Activated CD4-positive, alpha-beta T cell treated with anti-CD3 and anti-CD28 coated beads, Interleukin-2, amount 50 U/mL, for 1 hour (primary cell): ENCODE results near the gene PTK7.

Source experiments
- DNase-seq: peaks from one replicate; pipeline ENCODE4 v3.0.0-alpha.2; 2020

PTK7 gene

DNA sequence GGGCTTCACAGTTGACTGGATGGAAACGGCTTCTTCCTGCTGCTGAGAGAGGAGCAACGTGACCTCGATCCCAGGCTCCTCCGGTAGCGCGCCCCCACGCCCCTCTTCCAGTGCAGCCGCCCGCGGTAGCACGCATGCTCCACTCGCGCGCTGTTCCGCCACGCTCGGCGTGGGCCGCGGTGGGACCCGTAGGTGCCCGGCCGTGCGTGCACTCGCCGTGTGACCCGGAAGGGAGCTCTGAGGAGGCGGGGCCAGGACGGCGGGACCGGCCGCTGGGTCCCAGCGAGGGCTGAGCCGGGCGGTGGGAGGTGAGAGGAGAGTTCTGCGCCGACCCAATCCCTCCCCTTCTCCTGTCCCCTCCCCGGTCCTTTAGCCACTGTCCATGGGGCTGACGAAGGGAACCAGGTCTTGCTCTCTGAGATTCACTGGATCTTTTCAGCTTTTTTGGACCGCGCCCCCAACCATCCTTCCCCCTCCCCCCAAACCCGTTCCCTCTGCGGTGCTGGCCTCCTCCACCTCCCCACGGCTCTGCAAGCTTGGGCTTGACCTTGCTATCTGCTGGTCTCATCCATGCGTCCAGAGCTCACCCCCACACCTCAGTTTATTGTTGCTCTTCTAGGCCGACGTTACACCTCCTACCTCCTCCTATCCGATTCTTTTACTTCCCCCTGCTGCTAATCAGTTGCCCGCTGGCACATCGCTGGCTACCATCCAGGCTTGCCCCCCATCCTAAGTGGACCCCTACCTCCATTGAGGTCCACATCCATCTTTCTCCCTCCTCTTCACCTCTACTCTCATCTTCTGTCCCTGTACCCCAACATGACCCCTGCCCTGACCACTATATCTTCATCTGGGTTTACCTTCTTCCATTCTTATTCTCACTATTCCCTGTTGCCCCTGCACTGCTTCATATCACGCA, 106.1 kb downstream of the PTK7 start, which contains the start of gene CUL9:
Gene CUL9, plus strand, starts transcription at position 255 of the 919 bp plus-strand sequence. CDS start 2,115 bp downstream, outside the sequence.
- DNase-seq: peak; percentile 73

DNA sequence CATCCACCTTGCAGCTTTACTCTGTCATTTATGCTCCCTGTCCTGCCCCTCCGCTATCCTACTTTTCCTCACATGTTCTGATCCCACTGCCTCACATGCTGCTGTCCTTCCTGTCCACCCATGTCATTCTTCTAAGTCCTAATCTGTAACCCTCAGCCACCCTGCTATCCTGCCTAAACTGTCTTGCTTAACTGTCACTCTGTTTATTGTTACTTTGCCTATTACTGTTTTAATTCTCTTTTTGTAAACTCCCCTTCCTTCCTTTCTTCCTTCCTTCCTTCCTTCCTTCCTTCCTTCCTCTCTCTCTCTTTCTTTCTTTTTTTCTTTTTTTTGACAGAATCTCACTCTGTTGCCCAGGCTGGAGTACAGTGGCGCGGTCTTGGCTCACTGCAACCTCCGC, 107.3 kb downstream of the PTK7 start:
- no peak for DNase-seq

DNA sequence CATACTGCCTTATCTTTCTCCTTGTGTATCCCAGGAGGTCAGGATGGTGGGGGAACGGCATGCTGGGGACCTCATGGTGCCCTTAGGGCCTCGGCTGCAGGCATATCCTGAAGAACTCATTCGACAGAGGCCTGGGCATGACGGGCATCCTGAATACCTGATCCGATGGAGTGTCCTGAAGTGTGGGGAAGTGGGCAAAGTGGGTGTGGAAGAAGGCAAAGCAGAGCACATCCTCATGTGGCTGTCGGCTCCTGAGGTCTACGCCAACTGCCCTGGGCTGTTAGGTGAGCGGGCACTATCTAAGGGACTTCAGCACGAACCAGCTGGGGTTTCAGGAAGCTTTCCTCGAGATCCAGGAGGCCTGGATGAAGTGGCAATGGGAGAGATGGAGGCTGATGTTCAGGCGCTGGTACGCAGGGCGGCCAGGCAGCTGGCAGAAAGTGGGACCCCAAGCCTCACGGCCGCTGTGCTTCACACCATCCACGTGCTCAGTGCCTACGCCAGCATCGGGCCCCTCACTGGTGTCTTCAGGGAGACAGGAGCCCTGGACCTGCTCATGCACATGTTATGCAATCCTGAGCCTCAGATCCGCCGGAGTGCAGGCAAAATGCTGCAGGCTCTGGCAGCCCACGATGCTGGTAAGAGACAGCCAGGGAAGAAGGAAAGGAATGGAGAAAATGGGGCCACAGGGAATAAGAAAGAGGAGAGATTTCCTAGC, 108.3 kb downstream of the PTK7 start:
- DNase-seq: no peak

DNA sequence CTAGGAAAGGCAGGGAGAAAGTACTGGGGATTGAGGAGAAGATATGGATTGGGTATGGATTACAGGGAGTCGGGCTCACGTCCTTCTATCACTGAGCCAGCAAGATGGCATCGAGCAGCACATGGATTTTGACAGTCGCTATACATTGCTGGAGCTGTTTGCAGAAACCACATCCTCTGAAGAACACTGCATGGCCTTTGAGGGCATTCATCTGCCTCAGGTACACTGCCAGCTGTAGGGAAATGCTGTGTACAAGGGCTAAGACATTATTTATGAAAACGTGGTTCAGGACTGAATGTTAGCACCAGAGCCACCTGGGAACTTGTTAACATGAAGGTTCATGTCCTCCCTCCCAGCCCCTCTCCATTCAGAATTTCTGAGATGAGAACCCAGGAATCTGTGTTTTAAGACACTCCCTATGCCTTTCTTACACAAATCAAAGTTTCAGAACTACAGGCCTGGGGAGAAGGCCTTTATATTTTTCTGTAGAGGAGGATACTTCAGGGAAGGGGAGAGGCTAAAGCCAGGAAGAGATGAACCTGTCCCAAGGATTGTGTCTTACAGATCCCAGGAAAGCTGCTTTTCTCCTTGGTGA, 109.4 kb downstream of the PTK7 start:
- no peak for DNase-seq

DNA sequence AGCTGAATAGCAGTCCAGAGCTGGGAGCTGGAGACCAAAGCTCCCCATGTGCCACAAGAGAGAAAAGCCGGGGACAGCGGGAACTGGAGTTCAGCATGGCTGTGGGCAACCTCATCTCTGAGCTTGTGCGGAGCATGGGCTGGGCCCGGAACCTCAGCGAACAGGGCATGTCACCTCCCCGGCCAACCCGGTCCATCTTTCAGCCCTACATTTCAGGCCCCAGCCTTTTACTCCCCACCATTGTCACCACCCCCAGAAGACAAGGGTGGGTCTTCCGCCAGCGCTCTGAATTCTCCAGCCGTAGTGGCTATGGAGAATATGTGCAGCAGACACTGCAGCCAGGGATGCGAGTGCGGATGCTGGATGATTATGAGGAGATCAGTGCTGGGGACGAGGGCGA, 109.9 kb downstream of the PTK7 start:
- no peak for DNase-seq

DNA sequence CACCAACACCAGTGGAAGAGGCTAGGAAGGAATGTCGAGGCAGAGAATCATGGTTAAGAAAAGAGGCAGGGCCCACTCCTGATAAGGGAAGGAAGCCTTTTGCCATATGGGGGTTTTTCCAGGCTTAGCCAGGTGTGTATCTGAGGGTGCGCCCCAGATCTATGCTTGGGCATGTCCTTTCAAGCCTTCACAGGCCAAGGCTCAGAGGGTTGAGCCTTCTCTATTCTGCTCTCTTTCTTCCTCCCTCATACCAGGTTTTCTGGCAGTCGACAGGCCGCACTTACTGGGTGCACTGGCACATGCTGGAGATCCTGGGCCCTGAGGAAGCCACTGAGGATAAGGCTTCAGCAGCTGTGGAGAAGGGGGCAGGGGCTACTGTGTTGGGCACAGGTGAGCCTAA, 110.6 kb downstream of the PTK7 start:
- DNase-seq: no peak

DNA sequence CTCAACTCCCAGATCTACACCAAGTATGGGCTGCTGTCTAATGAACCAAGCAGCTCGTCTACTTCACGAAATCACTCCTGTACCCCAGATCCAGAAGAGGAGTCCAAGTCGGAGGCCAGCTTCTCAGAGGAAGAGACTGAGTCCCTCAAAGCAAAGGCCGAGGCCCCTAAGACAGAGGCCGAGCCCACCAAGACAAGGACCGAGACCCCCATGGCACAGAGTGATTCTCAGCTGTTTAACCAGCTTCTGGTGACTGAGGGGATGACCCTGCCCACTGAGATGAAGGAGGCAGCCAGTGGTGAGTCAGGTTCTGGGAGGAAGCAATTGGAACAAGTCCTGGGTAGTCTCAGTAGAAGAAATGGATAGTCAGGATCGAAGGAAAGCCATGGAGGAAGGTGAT, 111.7 kb downstream of the PTK7 start:
- no peak for DNase-seq

DNA sequence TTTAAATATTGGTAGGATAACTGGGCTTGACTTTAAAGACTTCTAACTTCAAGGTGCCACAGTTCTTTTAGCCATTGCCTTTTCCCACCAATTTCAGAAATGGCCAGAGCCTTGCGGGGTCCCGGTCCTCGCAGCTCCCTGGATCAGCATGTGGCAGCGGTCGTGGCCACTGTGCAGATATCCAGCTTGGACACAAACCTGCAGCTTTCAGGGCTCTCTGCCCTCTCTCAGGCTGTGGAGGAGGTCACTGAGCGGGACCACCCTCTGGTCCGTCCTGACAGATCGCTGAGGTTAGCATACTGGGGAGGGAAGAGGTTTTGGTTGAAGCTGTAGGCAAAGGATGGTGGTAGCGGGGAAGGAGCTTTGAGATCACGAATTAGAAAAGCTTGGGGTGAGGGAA, 112.3 kb downstream of the PTK7 start:
- DNase-seq: no peak

DNA sequence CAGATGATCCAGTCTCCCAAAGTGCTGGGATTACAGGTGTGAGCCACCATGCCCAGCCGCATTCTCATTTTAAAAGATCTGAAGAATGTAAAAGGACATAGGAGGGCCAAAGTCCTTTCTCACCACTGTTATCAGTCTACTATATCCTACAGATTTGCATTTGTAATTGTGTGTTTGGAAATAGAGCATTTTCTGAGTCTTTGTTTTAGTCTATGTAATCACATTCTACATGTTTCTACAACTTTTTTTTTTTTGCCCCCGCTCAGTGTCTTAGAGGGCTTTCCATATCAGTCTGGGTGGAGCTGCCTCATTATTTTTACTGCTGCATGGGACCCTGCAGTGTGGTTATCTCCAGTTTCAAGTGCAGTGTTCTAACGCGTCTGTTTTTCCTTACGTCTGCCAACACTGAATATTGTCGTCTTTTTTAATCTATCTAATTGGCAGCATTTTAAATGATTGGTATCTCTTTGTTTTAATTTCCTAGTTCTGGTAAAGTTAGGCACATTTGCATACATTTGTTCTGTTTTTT, 113.7 kb downstream of the PTK7 start:
- no peak for DNase-seq

DNA sequence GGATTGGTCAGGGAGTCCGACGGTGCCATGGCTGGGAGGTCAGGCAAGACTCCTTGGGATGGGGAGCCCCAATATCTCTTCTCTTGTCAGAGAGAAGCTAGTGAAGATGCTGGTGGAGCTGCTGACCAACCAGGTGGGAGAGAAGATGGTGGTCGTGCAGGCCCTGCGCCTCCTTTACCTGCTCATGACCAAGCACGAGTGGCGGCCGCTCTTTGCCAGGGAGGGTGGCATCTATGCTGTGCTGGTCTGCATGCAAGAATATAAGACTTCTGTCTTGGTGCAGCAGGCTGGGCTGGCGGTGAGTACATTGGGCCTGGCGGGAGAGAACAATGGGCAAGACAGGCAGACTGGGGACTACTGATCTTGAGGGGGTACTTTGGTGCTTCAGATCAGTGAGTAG, 116.8 kb downstream of the PTK7 start:
- DNase-seq: no peak

DNA sequence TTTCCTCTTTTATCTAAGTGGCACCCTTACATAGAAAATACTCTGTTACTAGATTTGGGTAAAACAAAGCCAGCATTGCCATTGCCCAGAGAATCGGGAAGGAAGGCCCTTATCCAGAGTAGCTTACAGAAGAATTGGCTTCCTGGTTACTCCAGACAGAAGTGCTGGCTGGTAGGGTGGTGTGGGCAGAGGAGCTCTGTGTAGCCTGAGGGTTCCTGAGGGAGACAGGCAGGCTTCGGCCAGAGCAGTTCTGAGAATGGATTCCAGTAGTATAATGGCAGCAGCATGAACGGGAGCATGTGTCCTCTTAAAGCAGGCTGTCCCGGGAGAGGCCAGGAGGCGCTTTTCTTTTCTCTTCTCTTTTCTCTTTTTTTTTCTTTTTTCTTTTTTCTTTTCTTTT, 117.8 kb downstream of the PTK7 start:
- no peak for DNase-seq

DNA sequence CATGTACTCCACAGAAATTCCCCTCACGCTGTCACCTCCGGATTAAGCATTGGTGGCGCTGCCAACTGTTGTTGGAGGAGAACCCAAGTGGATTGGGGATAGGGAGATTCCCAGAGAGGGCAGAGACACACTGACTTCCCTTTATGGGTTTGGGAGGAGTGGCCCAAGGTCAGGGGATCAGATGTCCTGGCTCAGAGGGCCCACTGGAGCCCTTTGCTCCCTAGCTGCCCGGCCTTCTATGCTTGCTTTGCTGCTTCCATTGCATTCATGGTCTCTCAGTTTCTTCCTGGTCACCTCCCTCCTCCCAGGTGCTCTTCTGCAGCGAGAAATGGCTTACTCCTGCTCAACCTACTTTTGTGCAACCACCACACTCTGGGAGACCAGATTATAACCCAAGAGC, 120.2 kb downstream of the PTK7 start:
- DNase-seq: no peak

DNA sequence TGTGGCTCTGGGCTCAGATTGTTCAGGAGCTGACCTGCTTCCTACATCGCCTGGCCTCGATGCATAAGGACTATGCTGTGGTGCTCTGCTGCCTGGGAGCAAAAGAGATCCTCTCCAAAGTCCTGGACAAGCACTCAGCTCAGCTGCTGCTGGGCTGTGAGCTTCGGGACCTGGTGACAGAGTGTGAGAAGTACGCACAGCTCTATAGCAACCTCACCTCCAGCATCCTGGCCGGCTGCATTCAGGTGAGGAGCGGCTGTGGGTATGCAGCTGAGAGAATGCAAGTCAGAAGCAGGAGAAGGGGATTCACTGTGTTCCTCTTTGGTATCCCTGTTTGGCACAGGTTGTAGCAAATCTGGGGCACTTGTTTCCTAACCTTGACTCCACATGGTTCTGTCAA, 123.8 kb downstream of the PTK7 start:
- no peak for DNase-seq

DNA sequence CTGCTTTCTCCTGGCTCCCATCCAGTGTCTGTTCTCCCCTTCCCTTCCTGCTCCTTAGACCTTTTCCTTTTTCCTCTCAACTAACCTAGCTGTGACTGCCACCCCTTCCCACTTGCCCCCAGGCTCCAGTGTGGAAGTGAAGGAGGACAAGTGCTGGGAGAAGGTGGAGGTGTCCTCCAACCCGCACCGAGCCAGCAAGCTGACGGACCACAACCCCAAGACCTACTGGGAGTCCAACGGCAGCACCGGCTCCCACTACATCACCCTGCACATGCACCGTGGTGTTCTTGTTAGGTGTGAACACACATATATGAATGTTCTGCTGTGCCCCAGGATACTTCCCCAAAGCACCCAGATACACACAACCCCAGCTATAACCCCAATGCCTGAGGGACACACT, 124.4 kb downstream of the PTK7 start:
- no peak for DNase-seq

DNA sequence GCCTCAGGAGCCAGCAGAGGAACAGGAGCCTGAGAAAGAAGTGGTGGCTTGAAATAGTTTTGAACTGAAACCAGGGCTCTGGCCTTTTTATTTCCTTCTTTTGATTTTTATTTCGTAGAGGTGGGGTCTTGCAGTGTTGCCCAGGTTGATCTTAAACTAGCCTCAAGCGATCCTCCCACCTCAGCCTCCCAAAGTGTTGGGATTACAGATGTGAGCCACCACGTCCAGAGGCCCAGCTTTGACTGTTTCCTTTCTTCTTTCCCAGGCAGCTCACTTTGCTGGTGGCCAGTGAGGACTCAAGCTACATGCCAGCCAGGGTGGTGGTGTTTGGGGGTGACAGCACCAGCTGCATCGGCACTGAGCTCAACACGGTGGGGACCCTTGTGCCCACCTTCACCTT, 126.3 kb downstream of the PTK7 start:
- no peak for DNase-seq

DNA sequence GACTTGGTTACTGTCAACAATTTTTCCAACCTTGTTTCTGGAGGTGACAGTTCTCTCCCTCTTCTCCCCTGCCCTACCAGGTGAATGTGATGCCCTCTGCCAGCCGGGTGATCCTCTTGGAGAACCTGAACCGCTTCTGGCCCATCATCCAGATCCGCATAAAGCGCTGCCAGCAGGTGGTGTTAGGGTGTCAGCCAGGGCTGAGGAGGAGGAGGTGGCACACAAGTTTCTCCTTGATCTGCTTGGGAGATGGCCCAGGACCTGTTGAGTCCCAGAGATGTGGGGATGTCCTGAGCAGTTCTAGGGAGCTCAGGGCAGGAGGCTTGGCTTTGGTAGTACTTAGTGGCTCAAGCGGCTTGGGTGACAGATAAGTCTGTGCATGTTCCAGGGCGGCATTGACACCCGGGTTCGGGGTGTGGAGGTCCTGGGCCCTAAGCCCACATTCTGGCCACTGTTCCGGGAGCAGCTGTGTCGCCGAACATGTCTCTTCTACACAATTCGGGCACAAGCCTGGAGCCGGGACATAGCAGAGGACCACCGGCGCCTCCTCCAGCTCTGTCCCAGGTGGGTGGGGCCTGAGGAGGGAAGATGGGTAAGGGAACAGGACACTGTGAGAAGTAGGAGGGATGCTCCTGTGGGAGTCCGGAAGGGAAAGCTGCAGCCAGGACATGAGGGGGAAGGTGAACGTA, 127.1 kb downstream of the PTK7 start:
- no peak for DNase-seq

DNA sequence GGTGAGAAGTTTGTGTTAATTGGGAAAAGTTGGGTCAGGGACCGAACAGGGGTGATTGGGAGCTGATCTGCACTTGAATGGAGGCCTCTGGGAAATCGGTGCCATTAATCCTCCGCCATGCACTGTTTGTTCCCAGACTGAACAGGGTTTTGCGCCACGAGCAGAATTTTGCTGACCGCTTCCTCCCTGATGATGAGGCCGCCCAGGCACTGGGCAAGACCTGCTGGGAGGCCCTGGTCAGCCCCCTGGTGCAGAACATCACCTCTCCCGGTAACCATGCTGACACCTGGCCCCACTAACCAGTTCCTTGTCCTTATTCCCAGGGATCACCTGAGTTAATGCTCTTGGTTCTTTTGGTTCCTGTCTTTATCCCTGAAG, 127.6 kb downstream of the PTK7 start:
- no peak for DNase-seq

DNA sequence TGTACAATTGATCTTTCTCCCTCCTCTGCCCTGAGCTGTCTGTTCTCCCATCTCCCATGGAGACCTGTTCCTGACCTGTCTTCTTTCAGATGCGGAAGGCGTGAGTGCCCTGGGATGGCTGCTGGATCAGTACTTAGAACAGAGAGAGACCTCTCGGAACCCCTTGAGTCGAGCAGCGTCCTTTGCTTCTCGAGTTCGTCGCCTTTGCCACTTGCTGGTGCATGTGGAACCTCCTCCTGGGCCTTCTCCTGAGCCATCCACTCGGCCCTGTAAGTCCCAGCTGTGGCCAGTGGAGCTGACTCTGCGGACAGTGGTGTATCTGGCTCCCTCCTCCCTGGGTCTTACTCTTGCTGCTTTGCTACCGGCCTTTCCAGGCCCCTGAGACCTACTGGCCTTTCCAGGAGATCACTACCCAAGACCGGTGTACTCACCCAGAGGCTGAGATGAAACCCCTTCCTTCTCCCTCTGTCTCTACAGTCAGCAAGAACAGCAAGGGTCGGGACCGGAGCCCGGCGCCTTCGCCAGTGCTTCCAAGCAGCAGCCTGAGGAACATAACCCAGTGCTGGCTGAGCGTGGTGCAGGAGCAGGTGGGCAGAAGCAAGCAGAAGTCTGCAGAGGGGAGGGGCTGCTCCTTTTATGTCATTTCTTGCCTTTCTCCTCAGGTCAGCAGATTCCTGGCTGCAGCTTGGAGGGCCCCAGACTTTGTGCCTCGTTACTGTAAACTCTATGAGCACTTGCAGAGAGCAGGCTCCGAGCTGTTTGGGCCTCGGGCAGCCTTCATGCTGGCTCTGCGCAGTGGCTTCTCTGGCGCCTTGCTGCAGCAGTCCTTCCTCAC, 128.4 kb downstream of the PTK7 start:
- no peak for DNase-seq

DNA sequence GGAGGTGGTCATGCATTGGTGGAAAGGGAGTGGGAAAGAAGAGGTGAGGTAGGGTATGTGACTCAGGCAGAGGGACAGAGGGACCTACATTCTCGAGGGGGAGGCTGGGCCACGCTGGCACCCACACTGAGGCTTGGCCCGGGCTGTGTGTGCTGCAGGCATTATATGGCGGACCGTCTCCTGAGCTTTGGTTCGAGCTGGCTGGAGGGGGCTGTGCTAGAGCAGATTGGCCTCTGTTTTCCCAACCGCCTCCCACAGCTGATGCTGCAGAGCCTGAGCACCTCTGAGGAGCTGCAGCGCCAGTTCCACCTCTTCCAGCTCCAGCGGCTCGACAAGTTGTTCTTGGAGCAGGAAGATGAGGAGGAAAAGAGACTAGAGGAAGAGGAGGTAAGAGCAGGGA, 129.7 kb downstream of the PTK7 start:
- DNase-seq: no peak

DNA sequence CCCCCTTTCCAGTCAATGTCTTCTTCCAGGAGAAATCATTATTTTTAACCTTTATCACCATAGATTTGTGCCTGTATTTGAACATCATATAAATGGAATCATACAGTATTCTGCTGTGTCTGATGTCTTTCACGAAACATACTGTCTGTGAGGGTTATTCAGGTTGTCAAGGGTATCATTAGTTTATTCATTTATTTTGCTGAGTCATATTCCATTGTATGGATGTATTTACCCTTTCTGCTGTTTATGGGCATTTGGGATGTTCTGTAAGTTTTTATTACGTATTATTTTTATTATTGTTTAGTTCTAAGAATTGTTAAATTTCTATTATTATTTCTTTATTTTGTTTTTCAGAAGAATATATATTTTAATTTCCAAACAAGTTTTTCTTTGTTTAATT, 131.2 kb downstream of the PTK7 start:
- DNase-seq: no peak
